ENCODE data around the gene GJA5. TPM values are rescaled to one million over a fixed set of nuclear protein-coding genes. Genes with fewer than 3 reads are reported as not detected.

GJA5 gene
- polyA plus RNA-seq, 6 donors from 2014 or later: not detected

GRCh38 chr1:147754661-147755060, 5.7 kb downstream of the GJA5 start:
- H3K27ac Mint-ChIP-seq: peak overlapping the region in 1 of 6 donors; percentile 10
- no peak for ATAC-seq (ENCODE audit: low read depth in 2 of 2)
- peaks cover 0 to 3% (median 0%) of the 10 kb centered on the region in 7 donors for H3K9me3 Mint-ChIP-seq

GRCh38 chr1:147753081-147753480, 7.3 kb downstream of the GJA5 start:
- H3K36me3 Mint-ChIP-seq: no peaks in the 10 kb centered on the region
- H3K27me3 Mint-ChIP-seq: peaks cover 0 to 8% (median 0%) of the 10 kb centered on the region in 3 donors
- ATAC-seq (ENCODE audit: low read depth in 2 of 2): no peak
- H3K27ac Mint-ChIP-seq: peak overlapping the region in 1 of 6 donors; percentile 60
- H3K4me1 Mint-ChIP-seq: peaks cover 0 to 9% (median 0%) of the 10 kb centered on the region in 3 donors
- H3K9me3 Mint-ChIP-seq: peaks cover 0 to 1% (median 0%) of the 10 kb centered on the region in 7 donors
- DNase-seq: no peak
- H3K4me3 Mint-ChIP-seq: no peak overlapping the region

More at GRCh38 chr1:147754661-147755060, 5.7 kb downstream of the GJA5 start:
- no peak for DNase-seq
- Mint-ChIP-seq H3K4me3 (no peak overlapping the region), H3K4me1 (peaks cover 5 to 18% (median 6%) of the 10 kb centered on the region in 3 donors), H3K27me3 (peaks cover 0 to 8% (median 0%) of the 10 kb centered on the region in 3 donors), H3K36me3 (no peaks in the 10 kb centered on the region)

GRCh38 chr1:147752511-147752910, 7.9 kb downstream of the GJA5 start:
- Mint-ChIP-seq H3K27ac (peak overlapping the region in 2 of 6 donors; percentile 22 to 49), H3K4me3 (no peak overlapping the region), H3K27me3 (peaks cover 0 to 8% (median 0%) of the 10 kb centered on the region in 3 donors), H3K4me1 (peaks cover 0 to 9% (median 0%) of the 10 kb centered on the region in 3 donors), H3K9me3 (peaks cover 0 to 1% (median 0%) of the 10 kb centered on the region in 7 donors), H3K36me3 (no peaks in the 10 kb centered on the region)
- DNase-seq (no peak), ATAC-seq (ENCODE audit: low read depth in 2 of 2) (no peak)

- Mint-ChIP-seq H3K9me3 (peaks cover 0 to 1% (median 0%) of the 10 kb centered on the region in 7 donors), H3K4me3 (no peak overlapping the region), H3K27me3 (peaks cover 0 to 8% (median 0%) of the 10 kb centered on the region in 3 donors), H3K4me1 (peaks cover 0 to under 1% (median 0%) of the 10 kb centered on the region in 3 donors), H3K36me3 (no peaks in the 10 kb centered on the region), H3K27ac (peak overlapping the region in 1 of 6 donors; percentile 47)
- ATAC-seq (ENCODE audit: low read depth in 2 of 2): no peak
- DNase-seq: no peak
Observed at GRCh38 chr1:147751346-147751745, 9.1 kb downstream of the GJA5 start.

GRCh38 chr1:147750618-147751217, 9.7 kb downstream of the GJA5 start:
- no peaks in the 10 kb centered on the region for H3K9me3 Mint-ChIP-seq
- H3K36me3 Mint-ChIP-seq: no peaks in the 10 kb centered on the region
- peaks cover 0 to 8% (median 0%) of the 10 kb centered on the region in 3 donors for H3K27me3 Mint-ChIP-seq
- no peaks in the 10 kb centered on the region for H3K4me1 Mint-ChIP-seq
- H3K4me3 Mint-ChIP-seq: no peak overlapping the region
- ATAC-seq (ENCODE audit: low read depth in 2 of 2): no peak
- peak overlapping the region in 2 of 6 donors; percentile 47 to 52 for H3K27ac Mint-ChIP-seq
- no peak for DNase-seq

GRCh38 chr1:147749792-147750191, 10.6 kb downstream of the GJA5 start:
- H3K9me3 Mint-ChIP-seq: no peaks in the 10 kb centered on the region
- no peaks in the 10 kb centered on the region for H3K4me1 Mint-ChIP-seq
- DNase-seq (no peak), ATAC-seq (ENCODE audit: low read depth in 2 of 2) (no peak)
- no peak overlapping the region for H3K4me3 Mint-ChIP-seq
- no peaks in the 10 kb centered on the region for H3K36me3 Mint-ChIP-seq
- peak overlapping the region in 1 of 6 donors; percentile 14 for H3K27ac Mint-ChIP-seq
- peaks cover 0 to 8% (median 0%) of the 10 kb centered on the region in 3 donors for H3K27me3 Mint-ChIP-seq

GRCh38 chr1:147748676-147749350, 11.6 kb downstream of the GJA5 start:
- Mint-ChIP-seq H3K4me1 (no peaks in the 10 kb centered on the region), H3K9me3 (no peaks in the 10 kb centered on the region), H3K27me3 (peaks cover 0 to 8% (median 4%) of the 10 kb centered on the region in 3 donors), H3K36me3 (no peaks in the 10 kb centered on the region), H3K4me3 (no peak overlapping the region), H3K27ac (peak overlapping the region in 2 of 6 donors; percentile 40 to 57)
- ATAC-seq (ENCODE audit: low read depth in 2 of 2) (no peak), DNase-seq (no peak)

GRCh38 chr1:147747966-147748365, 12.4 kb downstream of the GJA5 start:
- H3K4me3 Mint-ChIP-seq: no peak overlapping the region
- no peaks in the 10 kb centered on the region for H3K36me3 Mint-ChIP-seq
- H3K27ac Mint-ChIP-seq: peak overlapping the region in 1 of 6 donors; percentile 77
- H3K9me3 Mint-ChIP-seq: no peaks in the 10 kb centered on the region
- H3K4me1 Mint-ChIP-seq: no peaks in the 10 kb centered on the region
- peaks cover 0 to 8% (median 4%) of the 10 kb centered on the region in 3 donors for H3K27me3 Mint-ChIP-seq
- DNase-seq (no peak), ATAC-seq (ENCODE audit: low read depth in 2 of 2) (no peak)

GRCh38 chr1:147745271-147745670, 15.1 kb downstream of the GJA5 start:
- H3K9me3 Mint-ChIP-seq: no peaks in the 10 kb centered on the region
- no peak for ATAC-seq (ENCODE audit: low read depth in 2 of 2)
- H3K4me1 Mint-ChIP-seq: no peaks in the 10 kb centered on the region
- H3K36me3 Mint-ChIP-seq: no peaks in the 10 kb centered on the region
- peaks cover 7 to 14% (median 14%) of the 10 kb centered on the region in 3 donors for H3K27me3 Mint-ChIP-seq
- H3K4me3 Mint-ChIP-seq: no peak overlapping the region
- no peak for DNase-seq
- no peak overlapping the region for H3K27ac Mint-ChIP-seq

GRCh38 chr1:147741065-147741464, 19.3 kb downstream of the GJA5 start:
- H3K27me3 Mint-ChIP-seq: peaks cover 11 to 22% (median 14%) of the 10 kb centered on the region in 3 donors
- no peak overlapping the region for H3K27ac Mint-ChIP-seq
- no peaks in the 10 kb centered on the region for H3K4me1 Mint-ChIP-seq
- H3K4me3 Mint-ChIP-seq: no peak overlapping the region
- DNase-seq (no peak), ATAC-seq (ENCODE audit: low read depth in 2 of 2) (no peak)
- H3K9me3 Mint-ChIP-seq: no peaks in the 10 kb centered on the region
- no peaks in the 10 kb centered on the region for H3K36me3 Mint-ChIP-seq

GRCh38 chr1:147740391-147740790, 20.0 kb downstream of the GJA5 start:
- peaks cover 14 to 28% (median 15%) of the 10 kb centered on the region in 3 donors for H3K27me3 Mint-ChIP-seq
- ATAC-seq (ENCODE audit: low read depth in 2 of 2) (no peak), DNase-seq (no peak)
- no peaks in the 10 kb centered on the region for H3K4me1 Mint-ChIP-seq
- no peak overlapping the region for H3K4me3 Mint-ChIP-seq
- no peak overlapping the region for H3K27ac Mint-ChIP-seq
- no peaks in the 10 kb centered on the region for H3K36me3 Mint-ChIP-seq
- H3K9me3 Mint-ChIP-seq: no peaks in the 10 kb centered on the region

GRCh38 chr1:147738739-147739476, 21.5 kb downstream of the GJA5 start:
- Mint-ChIP-seq H3K4me1 (no peaks in the 10 kb centered on the region), H3K9me3 (peaks cover 0 to 5% (median 2%) of the 10 kb centered on the region in 7 donors), H3K27me3 (peaks cover 14 to 34% (median 15%) of the 10 kb centered on the region in 3 donors), H3K36me3 (no peaks in the 10 kb centered on the region), H3K27ac (no peak overlapping the region), H3K4me3 (no peak overlapping the region)
- DNase-seq (no peak), ATAC-seq (ENCODE audit: low read depth in 2 of 2) (no peak)

- peaks cover 0 to 5% (median 2%) of the 10 kb centered on the region in 7 donors for H3K9me3 Mint-ChIP-seq
- H3K4me3 Mint-ChIP-seq: peak overlapping the region in 1 of 8 donors; percentile 31
- H3K36me3 Mint-ChIP-seq: no peaks in the 10 kb centered on the region
- H3K27me3 Mint-ChIP-seq: peaks cover 14 to 34% (median 15%) of the 10 kb centered on the region in 3 donors
- no peaks in the 10 kb centered on the region for H3K4me1 Mint-ChIP-seq
- no peak for ATAC-seq (ENCODE audit: low read depth in 2 of 2)
- H3K27ac Mint-ChIP-seq: no peak overlapping the region
- DNase-seq: no peak
Observed at GRCh38 chr1:147738129-147738528, 22.3 kb downstream of the GJA5 start.
